ENCODE measurements around the gene AIFM2.

DNA sequence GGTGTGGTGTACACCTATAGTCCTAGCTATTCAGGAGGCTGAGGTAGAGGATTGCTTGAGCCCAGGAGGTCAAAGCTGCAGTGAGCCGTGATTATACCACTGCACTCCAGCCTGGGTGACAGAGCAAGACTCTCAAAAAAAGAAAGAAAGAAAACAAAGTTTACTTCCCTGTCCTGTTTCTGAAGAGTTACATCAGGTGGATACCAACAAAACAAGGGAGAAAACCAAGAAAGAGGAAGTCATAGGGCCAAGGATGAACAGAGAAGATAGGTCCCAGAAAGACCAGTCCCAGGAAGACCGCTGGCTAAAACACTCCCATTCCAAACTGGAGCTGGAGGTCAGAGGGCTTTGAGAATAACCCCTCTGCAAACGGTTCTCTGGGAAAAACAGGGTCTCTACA is 66.4 kb downstream of the AIFM2 start:
- TF ChIP-seq CTCF (IDR thresholded peaks at IDR 0.05) = no peak
- no peak for TF ChIP-seq POLR2A (IDR thresholded peaks at IDR 0.05)
